Measurements from ENCODE around the gene HIF3A.

- TF ChIP-seq EZH2 (IDR thresholded peaks at IDR 0.05) (no peak), CTCF (IDR thresholded peaks at IDR 0.05) (no peak), EZH2phosphoT487 (IDR thresholded peaks at IDR 0.05) (no peak)
These were observed 25.2 kb upstream of the HIF3A start for GRCh38 chr19:46271481-46272197.

Measured in neural progenitor cell (in vitro differentiated cells).